Fibroblast of lung (primary cell): ENCODE results near the gene RBMXL2.

Experiments
- CTCF ChIP-seq, 2 donors: IDR thresholded peaks in 1 of 2; conservative IDR thresholded peaks in 1 of 2; 1 replicate in 1 of 2; 2 replicates in 1 of 2; pipeline ENCODE4 v1.5.1; 2011 to 2012; ENCODE audit warnings: low read length in 2 of 2, control low read depth in 1 of 2, inconsistent platforms in 1 of 2, low read depth in 1 of 2, mild to moderate bottlenecking in 1 of 2
- EZH2 ChIP-seq: IDR thresholded peaks from 2 replicates; pipeline ENCODE4 v1.5.1; 2012; ENCODE audit warnings: low read length, control low read depth, mild to moderate bottlenecking; ENCODE audit errors: missing control alignments

GRCh38 chr11:7080900-7081299 is 7.9 kb upstream of the RBMXL2 start:
- TF ChIP-seq CTCF (conservative IDR thresholded peaks at IDR 0.05 in 1 of 2, IDR thresholded peaks at IDR 0.05 in 1 of 2; ENCODE audit: low read depth in 1 of 2, low read length in 2 of 2) (no peak), EZH2 (no peak)
